ENCODE measurements around the gene ZNF768.
"Not testable (repeated sequence)": the region's sequence is repeated elsewhere in the genome, so short reads cannot be mapped to it uniquely, and the experiment has no call there.

The ZNF768 gene

GRCh38 chr16:30481381-30481780 is 45.0 kb downstream of the ZNF768 start:
- H3K4me3 ChIP-seq (ENCODE audit: low read depth, low read length) = no peak overlapping the region
- no peak for TF ChIP-seq CTCF (IDR thresholded peaks at IDR 0.05; ENCODE audit: low read depth, low read length)

- TF ChIP-seq CTCF (IDR thresholded peaks at IDR 0.05; ENCODE audit: low read depth, low read length) = no peak
- H3K4me3 ChIP-seq (ENCODE audit: low read depth, low read length) = no peak overlapping the region
Observed at GRCh38 chr16:30478766-30479478, 47.4 kb downstream of the ZNF768 start.

GRCh38 chr16:30477773-30478172 is 48.6 kb downstream of the ZNF768 start:
- H3K4me3 ChIP-seq (ENCODE audit: low read depth, low read length) = not testable (repeated sequence)

- H3K4me3 ChIP-seq (ENCODE audit: low read depth, low read length) = no peak overlapping the region
- no peak for TF ChIP-seq CTCF (IDR thresholded peaks at IDR 0.05; ENCODE audit: low read depth, low read length)
Observed at GRCh38 chr16:30476991-30477390, 49.4 kb downstream of the ZNF768 start.

GRCh38 chr16:30474684-30475083 is 51.7 kb downstream of the ZNF768 start:
- no peak for TF ChIP-seq CTCF (IDR thresholded peaks at IDR 0.05; ENCODE audit: low read depth, low read length)
- no peak overlapping the region for H3K4me3 ChIP-seq (ENCODE audit: low read depth, low read length)

- H3K4me3 ChIP-seq (ENCODE audit: low read depth, low read length) = no peak overlapping the region
- no peak for TF ChIP-seq CTCF (IDR thresholded peaks at IDR 0.05; ENCODE audit: low read depth, low read length)
Observed at GRCh38 chr16:30474074-30474452, 52.3 kb downstream of the ZNF768 start.
